ENCODE results near the gene NCLN.
"Not testable (repeated sequence)": the region's sequence is repeated elsewhere in the genome, so short reads cannot be mapped to it uniquely, and the experiment has no call there.

GRCh38 chr19:3202895-3203294 is 17.2 kb downstream of the NCLN start:
- TF ChIP-seq TAF1, POLR2A, SPI1 (IDR thresholded peaks at IDR 0.05; ENCODE audit: low read depth, low read length): not testable (repeated sequence)
